NCI-H446 (cell line): ENCODE data around the gene MYL3.
"Not testable (repeated sequence)": the region's sequence is repeated elsewhere in the genome, so short reads cannot be mapped to it uniquely, and the experiment has no call there.

Experiments used
- DNase-seq, 2 experiments: peaks; one replicate each; lab custom pipeline; 2025; lab: John Stamatoyannopoulos, UW

MYL3 gene

GRCh38 chr3:46825450-46825849 lies 37.8 kb downstream of the MYL3 start:
- no peak for DNase-seq

GRCh38 chr3:46824211-46824970 lies 38.9 kb downstream of the MYL3 start:
- DNase-seq = no peak

GRCh38 chr3:46823314-46823713 lies 39.9 kb downstream of the MYL3 start:
- DNase-seq = not testable (repeated sequence)

- DNase-seq = no peak
Measured at GRCh38 chr3:46821553-46821952, 41.7 kb downstream of the MYL3 start.

- DNase-seq = no peak
Measured at GRCh38 chr3:46820852-46821251, 42.4 kb downstream of the MYL3 start.

GRCh38 chr3:46812237-46812791 lies 50.9 kb downstream of the MYL3 start:
- peak in 1 of 2 experiments; percentile 3 for DNase-seq

- DNase-seq = no peak
Measured at GRCh38 chr3:46811615-46812236, 51.5 kb downstream of the MYL3 start.

GRCh38 chr3:46808766-46809165 lies 54.5 kb downstream of the MYL3 start:
- not testable (repeated sequence) for DNase-seq
